HG02623 (cell line): ENCODE measurements around the gene AXL.

Source experiments
- ATAC-seq: cut with Tn5 transposase; IDR thresholded peaks from one replicate; pipeline ENCODE4 v1.9.1; 2021; ENCODE audit warnings: moderate library complexity; ENCODE audit not compliant: unreplicated experiment

AXL gene

GRCh38 chr19:41307090-41307875 lies 88.3 kb downstream of the AXL start:
- ATAC-seq = no peak

GRCh38 chr19:41307954-41308449 lies 89.0 kb downstream of the AXL start:
- no peak for ATAC-seq

DNA sequence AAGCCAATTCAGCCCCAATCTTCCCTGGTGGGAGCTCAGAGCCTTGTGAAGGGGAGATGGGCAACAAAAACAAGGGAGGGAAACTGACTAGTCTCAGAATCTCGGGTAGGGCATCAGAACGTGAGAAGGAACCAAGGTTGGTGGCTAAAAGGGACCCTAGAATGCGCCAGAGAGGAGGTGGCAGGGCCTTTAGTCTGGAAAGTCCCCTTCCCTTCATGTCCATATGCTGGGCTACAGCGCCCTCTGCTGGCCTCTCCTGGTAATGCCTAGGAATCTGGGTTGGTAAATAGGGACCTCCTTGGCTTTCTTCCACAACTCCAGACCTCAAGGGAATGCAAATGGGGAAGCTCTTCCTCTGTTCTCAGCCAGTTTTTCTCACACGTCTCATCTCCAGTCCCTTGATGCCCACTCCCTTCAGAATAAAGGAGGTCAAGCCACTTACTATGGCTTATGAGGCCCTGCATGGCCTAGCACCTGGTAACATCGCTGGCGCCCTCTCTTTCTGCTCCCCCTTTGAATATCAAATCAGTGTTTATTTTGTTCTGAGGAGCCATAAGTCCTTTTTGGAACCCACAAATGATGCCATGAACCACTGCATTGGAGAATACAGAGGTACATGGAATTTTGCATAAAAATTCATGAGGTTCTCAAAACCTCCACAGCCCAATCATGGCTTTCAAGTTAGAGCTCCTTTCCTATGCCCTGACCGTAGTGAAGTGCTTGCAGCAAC lies 89.6 kb downstream of the AXL start:
- ATAC-seq = no peak

DNA sequence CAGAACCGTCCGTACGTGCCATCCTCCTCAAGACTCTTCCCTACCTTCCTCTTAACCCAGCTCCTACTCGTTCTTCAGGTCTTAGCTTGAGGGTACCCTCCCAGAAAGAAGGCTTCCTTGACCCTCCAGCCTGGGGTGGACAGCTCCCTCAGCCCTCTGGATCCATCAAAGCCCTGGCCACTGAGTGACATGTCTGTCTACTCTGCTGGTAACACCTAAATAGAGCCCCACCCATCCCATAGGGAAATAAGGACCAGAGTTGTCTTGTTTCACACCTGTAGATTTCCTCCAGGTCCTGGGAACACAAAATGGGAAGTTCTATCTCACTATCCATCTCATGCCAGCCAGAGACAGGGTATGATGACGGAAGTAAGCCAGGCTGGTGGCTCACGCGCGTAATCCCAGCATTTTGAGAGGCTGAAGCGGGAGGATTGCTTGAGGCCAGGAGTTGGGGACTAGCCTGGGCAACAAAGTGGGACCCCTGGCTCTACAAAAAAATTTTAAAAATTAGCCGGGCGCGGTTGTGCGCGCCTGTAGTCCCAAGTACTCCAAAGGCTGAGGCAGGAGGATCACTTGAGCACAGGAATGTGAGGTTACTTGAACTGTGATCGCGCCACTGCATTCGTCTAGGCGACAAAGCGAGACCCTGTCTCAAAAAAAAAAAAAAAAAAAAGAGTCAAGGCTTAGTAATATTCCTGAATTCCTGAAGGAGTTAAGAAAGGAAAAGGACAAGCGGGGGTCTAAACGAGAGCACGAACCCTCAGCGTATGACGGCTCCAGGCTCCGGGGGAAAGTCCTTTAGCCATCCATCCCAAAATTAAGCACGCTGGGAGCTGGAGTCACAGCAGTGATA lies 90.4 kb downstream of the AXL start:
- ATAC-seq = no peak

GRCh38 chr19:41310033-41310831 lies 91.2 kb downstream of the AXL start, which contains the start of gene CCDC97:
TSS of gene CCDC97 (plus strand) at chr19:41310172. CDS start at chr19:41310311, 139 bp downstream.
- ATAC-seq = peak; percentile 68

DNA sequence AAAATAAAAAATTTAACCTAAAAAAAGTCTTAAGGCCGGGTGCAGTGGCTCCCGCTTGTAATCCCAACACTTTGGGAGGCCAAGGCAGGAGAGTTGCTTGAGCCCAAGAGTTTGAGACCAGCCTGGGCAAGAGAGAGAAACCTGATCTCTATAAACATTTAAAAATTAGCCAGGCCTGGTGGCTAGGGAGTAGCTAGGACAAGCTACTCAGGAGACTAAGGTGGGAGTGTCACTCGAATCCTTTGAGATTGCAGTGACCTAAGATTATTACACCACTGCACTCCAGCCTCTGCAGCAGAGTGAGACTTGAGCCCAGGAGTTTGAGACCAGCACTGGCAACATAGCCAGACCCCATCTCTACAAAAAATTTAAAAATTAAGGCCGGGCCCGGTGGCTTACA lies 92.0 kb downstream of the AXL start:
- ATAC-seq = no peak
